ENCODE data around the gene RAC3. TPM values are rescaled to one million over a fixed set of nuclear protein-coding genes. Genes with fewer than 3 reads are reported as not detected.

The RAC3 gene
- total and polyA plus RNA-seq, 2 of the 8 experiments (the other 6 are each of a cell fraction or from before 2014, with no cell fraction given), result 177 to 299 TPM

GRCh38 chr17:81987161-81987770 is 44.2 kb upstream of the RAC3 start:
- Histone ChIP-seq H4K91ac (replicated peaks; ENCODE audit: insufficient read length, low read length) (no peak overlapping the region), H2AFZ (ENCODE audit: low read length) (no peak overlapping the region), H3K27me3 (replicated peaks in 1 of 4; ENCODE audit: control insufficient read depth in 3 of 4, extremely low read depth in 1 of 4, insufficient read depth in 3 of 4, low read length in 3 of 4) (no peaks in the 10 kb centered on the region), H3K23ac (ENCODE audit: insufficient read length) (no peak overlapping the region), H2AK5ac (ENCODE audit: low read depth, low read length) (no peak overlapping the region), H2BK15ac (ENCODE audit: low read length) (no peak overlapping the region), H3K4me3 (ENCODE audit: extremely low read depth in 1 of 4, insufficient read depth in 2 of 4, low read depth in 3 of 4, low read length in 4 of 4) (no peak overlapping the region), H4K8ac (ENCODE audit: extremely low read depth, insufficient read depth, low read length) (no peak overlapping the region), H3K4ac (replicated peaks; ENCODE audit: insufficient read length, low read depth, low read length) (no peak overlapping the region), H3K56ac (replicated peaks; ENCODE audit: insufficient read length, low read depth, low read length) (no peak overlapping the region), H3K79me2 (ENCODE audit: control insufficient read depth in 1 of 2, insufficient read depth in 2 of 2, low read length in 2 of 2) (peaks cover 0 to 3% of the 10 kb centered on the region in 2 experiments; a peak in 1 of 4 replicates), H3K9me3 (ENCODE audit: insufficient read depth in 2 of 2, low read depth in 1 of 2, low read length in 1 of 2) (no peaks in the 10 kb centered on the region), H3K4me1 (replicated peaks in 1 of 4; ENCODE audit: control insufficient read depth in 3 of 4, insufficient read depth in 4 of 4, low read length in 3 of 4) (peaks cover 0 to 15% (median 12%) of the 10 kb centered on the region in 4 experiments; a peak in 6 of 7 replicates), H3K14ac (ENCODE audit: insufficient read length) (no peak overlapping the region), H2BK12ac (ENCODE audit: low read depth, low read length) (no peak overlapping the region), H3K79me1 (ENCODE audit: low read depth, low read length) (peaks cover 4% of the 10 kb centered on the region; the same call in 1 of the 2 replicates), H3K4me2 (ENCODE audit: insufficient read depth in 1 of 2, low read depth in 2 of 2, low read length in 2 of 2) (no peak overlapping the region), H2BK5ac (ENCODE audit: low read depth, low read length) (no peak overlapping the region), H4K5ac (ENCODE audit: insufficient read length, low read depth, low read length) (no peak overlapping the region), H4K20me1 (replicated peaks in 1 of 2; ENCODE audit: control insufficient read depth in 1 of 2, insufficient read depth in 2 of 2, low read length in 2 of 2) (peaks cover 3 to 16% of the 10 kb centered on the region in 2 experiments), H3K27ac (ENCODE audit: low read depth, low read length) (no peak overlapping the region), H2BK20ac (ENCODE audit: low read length) (no peak overlapping the region), H3K9ac (replicated peaks in 1 of 4; ENCODE audit: extremely low read depth in 1 of 4, low read depth in 3 of 4, low read length in 3 of 4) (no peak overlapping the region), H3K23me2 (ENCODE audit: low read depth, low read length) (peaks cover 2% of the 10 kb centered on the region; the same call in 1 of the 2 replicates), H2BK120ac (replicated peaks; ENCODE audit: low read depth, low read length) (no peak overlapping the region), H3K36me3 (ENCODE audit: control insufficient read depth in 2 of 4, insufficient read depth in 4 of 4, low read length in 3 of 4) (peaks cover 2 to 25% (median 13%) of the 10 kb centered on the region in 4 experiments; a peak in 6 of 8 replicates), H3K18ac (ENCODE audit: extremely low read depth, low read length) (no peak overlapping the region)
- ChIA-PET CTCF (ENCODE audit: partially characterized antibody) (interaction anchor here (0.7 kb wide), 1 partner anchor 24 kb away, joined by 3 read pairs; no protein-coding TSS in a partner anchor), POLR2A (ENCODE audit: partially characterized antibody) (interaction anchor here (1.2 to 5.1 kb wide), 2 partner anchors 9 to 58 kb away, joined by 3 to 40 read pairs; partner anchors contain the start of gene ASPSCR1)
- FAIRE-seq (no peak), DNase-seq (ENCODE audit: low read depth in 1 of 2, low spot score in 2 of 2) (no peak)
- 94% methylated on average over 20 of the region's 26 CpGs; no CpG with 5 or more reads in 1 of the 2 experiments for WGBS, 2 experiments (ENCODE audit: extremely low coverage in 1 of 2, insufficient coverage in 1 of 2, insufficient read length in 1 of 2, insufficient replicate concordance in 2 of 2, low coverage in 1 of 2, low lambda C conversion rate in 2 of 2, missing lambda C conversion rate in 1 of 2)
- no peak for TF ChIP-seq MAFK (IDR thresholded peaks at IDR 0.05; ENCODE audit: low read depth, low read length)

Data from H1 (cell line).